Colonic mucosa (tissue), 4 donors: ENCODE results near the gene ATG16L1. TPM values are rescaled to one million over a fixed set of nuclear protein-coding genes. Genes with fewer than 3 reads are reported as not detected.

Source experiments
- DNase-seq: peaks from one replicate; pipeline ENCODE4 v3.0.0-alpha.2; 2020
- H3K27ac ChIP-seq: fragments of 200-600 bp; one replicate; pipeline ENCODE4 v1.8.0; 2021
- H3K27me3 ChIP-seq: fragments of 200-600 bp; one replicate; pipeline ENCODE4 v1.8.0; 2021
- H3K36me3 ChIP-seq: fragments of 200-600 bp; one replicate; pipeline ENCODE4 v1.8.0; 2021
- H3K4me1 ChIP-seq: fragments of 200-600 bp; one replicate; pipeline ENCODE4 v1.8.0; 2021; ENCODE audit warnings: mild to moderate bottlenecking
- H3K4me3 ChIP-seq: fragments of 200-600 bp; one replicate; pipeline ENCODE4 v1.8.0; 2021
- H3K9ac ChIP-seq, 2 donors: one replicate each; pipeline ENCODE4 v1.7.0; 2013; ENCODE audit warnings: control low read depth in 2 of 2, low read depth in 2 of 2, low read length in 2 of 2
- H3K9me3 ChIP-seq: fragments of 200-600 bp; one replicate; pipeline ENCODE4 v1.8.0; 2021
- intact Hi-C: fragments of 100-400 bp; cut with DNase I; formaldehyde crosslinking; loops from one replicate; pipeline ENCODE4 v1.14.1; 2022
- total RNA-seq, 2 donors: library from RNA; stranded (reverse); fragmentation: NEBNext Ultra II Directional in 1 of 2; extraction: Animal tissue kit (Norgen Biotek cat#: 25700) in 1 of 2; gene quantifications; one replicate each; pipeline ENCODE4 v1.2.1, GENCODE V29; 2021
- TF ChIP-seq, protein P1 (sequence below): fragments of 200-600 bp; IDR thresholded peaks from one replicate; pipeline ENCODE4 v1.8.0; 2022; ENCODE audit warnings: antibody characterized with exemption, mild to moderate bottlenecking
- donor health status: healthy.
- donor health status: DM: no; HTN: no; CAD: no.
- donor health status: DM: no; HTN: no; CAD: no.

ATG16L1 gene
- total RNA-seq, 2 donors from 2014 or later: 32.1 to 36.3 TPM

DNA sequence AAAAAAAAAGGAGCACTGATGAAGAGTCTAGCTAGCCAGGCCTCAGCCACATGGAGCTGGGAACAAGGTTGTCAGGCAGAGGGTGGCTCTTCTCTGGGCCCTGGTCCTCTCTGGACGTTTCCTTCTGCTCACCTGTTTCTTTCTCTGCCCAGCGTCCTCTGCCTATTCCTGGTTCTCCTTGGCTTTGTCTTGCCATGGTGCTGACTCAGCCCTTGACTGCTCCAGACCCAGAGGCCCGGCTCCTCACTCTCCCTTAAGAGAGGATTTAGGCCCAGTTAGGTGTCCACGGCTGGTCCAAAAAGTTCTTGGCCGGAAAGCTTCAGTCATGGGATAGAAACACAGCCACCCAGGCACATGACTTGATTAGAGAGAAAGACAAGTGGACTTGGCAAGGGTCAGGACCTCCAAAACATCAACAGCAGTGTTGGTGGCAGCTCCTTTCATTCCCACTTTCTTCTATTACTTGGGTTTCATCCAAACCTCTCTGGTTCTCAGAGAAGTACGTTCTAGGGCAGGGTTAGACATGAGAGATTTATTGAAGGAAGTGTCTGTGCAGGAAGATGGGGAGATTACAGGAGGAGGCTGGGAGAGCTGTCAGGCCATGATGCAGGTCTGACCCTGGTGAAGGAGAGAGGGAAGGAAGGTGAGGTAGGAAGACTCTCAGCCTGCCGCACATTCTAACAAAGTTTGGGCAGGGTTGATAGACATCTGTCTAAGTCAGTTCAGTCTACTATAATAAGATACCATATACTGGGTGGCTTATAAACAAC is 14.5 kb upstream of the ATG16L1 start:
- Histone ChIP-seq H3K4me1 (no peaks in the 10 kb centered on the region), H3K4me3 (no peak overlapping the region), H3K9ac (no peak overlapping the region), H3K27me3 (no peaks in the 10 kb centered on the region), H3K9me3 (no peaks in the 10 kb centered on the region), H3K27ac (no peak overlapping the region), H3K36me3 (no peaks in the 10 kb centered on the region)
- no peak for DNase-seq
- TF ChIP-seq, protein P1, sequence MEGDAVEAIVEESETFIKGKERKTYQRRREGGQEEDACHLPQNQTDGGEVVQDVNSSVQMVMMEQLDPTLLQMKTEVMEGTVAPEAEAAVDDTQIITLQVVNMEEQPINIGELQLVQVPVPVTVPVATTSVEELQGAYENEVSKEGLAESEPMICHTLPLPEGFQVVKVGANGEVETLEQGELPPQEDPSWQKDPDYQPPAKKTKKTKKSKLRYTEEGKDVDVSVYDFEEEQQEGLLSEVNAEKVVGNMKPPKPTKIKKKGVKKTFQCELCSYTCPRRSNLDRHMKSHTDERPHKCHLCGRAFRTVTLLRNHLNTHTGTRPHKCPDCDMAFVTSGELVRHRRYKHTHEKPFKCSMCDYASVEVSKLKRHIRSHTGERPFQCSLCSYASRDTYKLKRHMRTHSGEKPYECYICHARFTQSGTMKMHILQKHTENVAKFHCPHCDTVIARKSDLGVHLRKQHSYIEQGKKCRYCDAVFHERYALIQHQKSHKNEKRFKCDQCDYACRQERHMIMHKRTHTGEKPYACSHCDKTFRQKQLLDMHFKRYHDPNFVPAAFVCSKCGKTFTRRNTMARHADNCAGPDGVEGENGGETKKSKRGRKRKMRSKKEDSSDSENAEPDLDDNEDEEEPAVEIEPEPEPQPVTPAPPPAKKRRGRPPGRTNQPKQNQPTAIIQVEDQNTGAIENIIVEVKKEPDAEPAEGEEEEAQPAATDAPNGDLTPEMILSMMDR: no peak
- intact Hi-C loops: no loop called here

DNA sequence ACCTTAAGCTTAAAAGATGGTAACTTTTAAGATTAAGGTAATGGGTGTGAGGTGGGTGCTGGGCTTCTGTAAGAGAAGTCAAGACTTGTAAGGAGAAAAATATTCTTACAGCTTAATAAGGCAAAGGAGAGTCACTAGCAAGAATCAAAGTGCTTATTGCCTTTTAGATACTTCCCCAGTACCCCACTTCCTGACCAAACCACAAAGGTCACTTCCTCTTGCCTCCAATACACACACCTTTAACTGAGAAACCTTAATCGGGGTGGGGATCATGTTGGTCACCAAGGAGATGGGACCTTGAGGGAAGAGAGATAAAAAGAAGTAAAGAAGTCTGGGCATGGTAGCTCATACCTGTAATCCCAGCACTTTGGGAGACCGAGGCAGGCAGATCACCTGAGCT is 10.6 kb upstream of the ATG16L1 start:
- no peaks in the 10 kb centered on the region for H3K4me1 ChIP-seq
- DNase-seq: no peak
- no peak overlapping the region for H3K9ac ChIP-seq
- no peaks in the 10 kb centered on the region for H3K9me3 ChIP-seq
- TF ChIP-seq, protein P1: no peak
- no peak overlapping the region for H3K4me3 ChIP-seq
- no peaks in the 10 kb centered on the region for H3K36me3 ChIP-seq
- H3K27me3 ChIP-seq: no peaks in the 10 kb centered on the region
- no peak overlapping the region for H3K27ac ChIP-seq
- intact Hi-C loops: no loop called here

DNA sequence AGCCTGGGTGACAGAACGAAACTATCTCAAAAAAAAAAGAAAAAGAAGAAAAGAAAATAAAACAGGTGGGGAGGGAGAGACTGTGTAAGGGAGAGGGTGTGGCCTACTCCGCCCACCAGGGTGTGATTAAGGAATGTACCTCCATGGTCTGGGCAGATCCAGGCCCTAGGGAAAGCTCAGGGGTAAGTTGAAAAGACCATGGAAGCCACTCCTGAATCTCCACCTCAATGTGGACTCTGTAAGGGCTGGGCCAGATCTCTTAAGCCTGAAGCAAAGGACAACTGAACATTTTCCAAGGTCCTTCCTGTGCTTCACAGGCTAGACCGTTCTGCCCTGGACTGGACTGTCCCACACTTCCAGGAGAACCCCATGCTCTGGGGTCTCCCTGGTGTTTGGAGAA is 9.7 kb upstream of the ATG16L1 start:
- H3K27ac ChIP-seq: peak overlapping the region; percentile 15
- H3K9ac ChIP-seq: no peak overlapping the region
- no peak overlapping the region for H3K4me3 ChIP-seq
- peak; percentile 56 for DNase-seq
- no peaks in the 10 kb centered on the region for H3K36me3 ChIP-seq
- H3K4me1 ChIP-seq: no peaks in the 10 kb centered on the region
- TF ChIP-seq, protein P1: no peak
- intact Hi-C loops: no loop called here
- H3K27me3 ChIP-seq: no peaks in the 10 kb centered on the region
- H3K9me3 ChIP-seq: no peaks in the 10 kb centered on the region

DNA sequence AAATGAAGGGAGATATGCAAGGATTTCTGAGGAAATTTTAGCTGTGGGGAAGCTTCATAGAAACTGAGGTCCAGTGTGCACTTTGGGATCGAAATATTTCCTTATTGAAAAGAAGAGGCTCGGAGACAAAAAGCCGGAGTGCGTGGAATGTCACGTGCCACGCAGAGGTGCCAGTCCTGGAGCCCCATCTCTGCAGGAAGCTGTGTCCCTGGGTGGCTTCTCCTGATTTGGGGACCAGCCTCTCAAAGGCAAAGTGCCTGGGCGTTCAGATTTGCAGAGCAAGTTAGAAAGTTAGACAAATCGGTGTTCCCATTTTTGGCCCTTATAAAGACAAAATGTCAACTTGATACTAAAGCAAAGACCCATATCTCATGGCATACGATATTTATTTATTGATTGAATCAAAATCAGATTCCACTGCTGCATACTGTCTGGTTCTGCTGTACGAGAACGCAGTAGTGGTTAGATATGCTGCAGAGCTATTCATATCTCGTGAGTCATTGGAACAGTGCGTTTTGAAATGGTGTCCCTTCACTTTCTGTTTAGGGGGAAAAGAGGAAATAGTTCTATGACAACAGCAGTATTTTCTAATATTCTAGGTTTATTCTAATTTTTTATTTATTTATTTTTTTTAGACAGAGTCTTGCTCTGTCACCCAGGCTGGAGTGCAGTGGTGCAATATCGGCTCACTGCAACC is 9.1 kb upstream of the ATG16L1 start:
- peak overlapping the region; percentile 15 for H3K27ac ChIP-seq
- DNase-seq: no peak

DNA sequence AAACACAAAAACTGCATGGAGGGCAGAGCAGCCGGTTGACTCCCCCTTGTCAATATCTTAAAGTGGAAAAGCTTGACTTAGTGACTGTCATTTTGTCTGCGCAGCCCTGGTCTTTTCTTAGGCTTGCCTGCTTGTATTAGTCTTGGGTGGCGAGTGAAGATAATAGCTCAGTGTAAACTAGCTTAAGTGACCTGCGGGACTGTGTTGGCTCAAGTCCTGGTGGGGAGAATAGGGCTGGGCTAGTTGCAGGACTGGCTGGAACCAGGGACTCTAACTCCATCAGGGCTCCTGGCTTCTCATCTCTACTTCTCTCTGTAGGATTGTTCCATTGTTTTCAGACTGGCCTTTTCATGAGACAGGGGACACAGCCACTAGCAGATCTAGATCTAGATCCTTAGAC is 8.1 kb upstream of the ATG16L1 start:
- Histone ChIP-seq H3K27ac (no peak overlapping the region), H3K9ac (no peak overlapping the region), H3K4me3 (no peak overlapping the region), H3K36me3 (no peaks in the 10 kb centered on the region), H3K4me1 (no peaks in the 10 kb centered on the region), H3K9me3 (no peaks in the 10 kb centered on the region), H3K27me3 (no peaks in the 10 kb centered on the region)
- intact Hi-C loops: no loop called here
- TF ChIP-seq, protein P1: no peak
- DNase-seq: no peak

More for the DNA sequence above, 9.1 kb upstream of the ATG16L1 start:
- no peaks in the 10 kb centered on the region for H3K4me1 ChIP-seq
- no peak overlapping the region for H3K9ac ChIP-seq
- H3K9me3 ChIP-seq: no peaks in the 10 kb centered on the region
- no peaks in the 10 kb centered on the region for H3K27me3 ChIP-seq
- intact Hi-C loops: no loop called here
- TF ChIP-seq, protein P1: no peak
- no peaks in the 10 kb centered on the region for H3K36me3 ChIP-seq
- H3K4me3 ChIP-seq: no peak overlapping the region
